Body of pancreas (tissue), 4 donors: ENCODE data around the gene RNF151. TPM values are rescaled to one million over a fixed set of nuclear protein-coding genes. Genes with fewer than 3 reads are reported as not detected.

Experiments used
- ATAC-seq: fragments of 150-250 bp; one replicate; pipeline ENCODE4 v1.9.1; 2016
- DNase-seq, 4 donors: peaks; one replicate each; pipeline ENCODE4 v3.0.0-alpha.2; 2019
- H3K27ac ChIP-seq, 4 donors: fragments of 200-600 bp; sonication (generic); 1 replicate in 3 of 4; 2 replicates in 1 of 4; pipeline versions ENCODE4 v1.5.1 to v1.6.1; 2016 to 2019; ENCODE audit warnings: mild to moderate bottlenecking in 1 of 4, mixed read lengths in 1 of 4, moderate library complexity in 1 of 4
- H3K27me3 ChIP-seq, 2 donors: fragments of 200-600 bp; sonication (generic); one replicate each; pipeline ENCODE4 v1.6.0; 2016; ENCODE audit warnings: mild to moderate bottlenecking in 1 of 2
- H3K36me3 ChIP-seq, 2 donors: fragments of 200-600 bp; sonication (generic); replicated peaks in 1 of 2; 2 replicates each; pipeline ENCODE4 v1.5.1; 2016; ENCODE audit warnings: low read depth in 2 of 2; ENCODE audit not compliant: insufficient read depth in 1 of 2
- H3K4me1 ChIP-seq: fragments of 200-600 bp; sonication (generic); one replicate; pipeline ENCODE4 v1.6.0; 2016
- H3K4me3 ChIP-seq, 2 donors: fragments of 200-600 bp; sonication (generic); 1 replicate in 1 of 2; 2 replicates in 1 of 2; pipeline ENCODE4 v1.5.1; 2016 to 2019
- H3K9me3 ChIP-seq, 3 donors: fragments of 200-600 bp; sonication (generic); 1 replicate in 2 of 3; 2 replicates in 1 of 3; pipeline ENCODE4 v1.5.1; 2016
- POLR2A ChIP-seq, 3 donors: fragments of 450-650 bp; IDR thresholded peaks; one replicate each; pipeline ENCODE4 v1.6.1; 2016; ENCODE audit warnings: antibody characterized with exemption in 3 of 3, mild to moderate bottlenecking in 2 of 3
- WGBS, 2 donors: methylation state at CpG; one replicate each; pipeline ENCODE4 v1.1.5; 2017; 5-methylcytosine and 5-hydroxymethylcytosine counted together
- intact Hi-C: fragments of 100-400 bp; cut with DNase I; formaldehyde crosslinking; loops from one replicate; pipeline ENCODE4 v1.15.1; 2023
- total RNA-seq, 2 donors: library from RNA; depleted of rRNA; stranded (reverse); fragments of >200 nt; gene quantifications; one replicate each; pipeline ENCODE4 v1.1.0, GENCODE V29; 2016
- TF ChIP-seq, protein P1 (sequence below), 7 experiments: fragments of 450-650 bp in 4 of 7; fragments of 200-600 bp in 3 of 7; sonication (generic) in 3 of 7; IDR thresholded peaks; one replicate each; pipeline ENCODE4 v1.5.1; 2016 to 2019; ENCODE audit warnings: antibody characterized with exemption in 7 of 7

RNF151 gene
- total RNA-seq, 2 donors from 2014 or later: not detected

DNA sequence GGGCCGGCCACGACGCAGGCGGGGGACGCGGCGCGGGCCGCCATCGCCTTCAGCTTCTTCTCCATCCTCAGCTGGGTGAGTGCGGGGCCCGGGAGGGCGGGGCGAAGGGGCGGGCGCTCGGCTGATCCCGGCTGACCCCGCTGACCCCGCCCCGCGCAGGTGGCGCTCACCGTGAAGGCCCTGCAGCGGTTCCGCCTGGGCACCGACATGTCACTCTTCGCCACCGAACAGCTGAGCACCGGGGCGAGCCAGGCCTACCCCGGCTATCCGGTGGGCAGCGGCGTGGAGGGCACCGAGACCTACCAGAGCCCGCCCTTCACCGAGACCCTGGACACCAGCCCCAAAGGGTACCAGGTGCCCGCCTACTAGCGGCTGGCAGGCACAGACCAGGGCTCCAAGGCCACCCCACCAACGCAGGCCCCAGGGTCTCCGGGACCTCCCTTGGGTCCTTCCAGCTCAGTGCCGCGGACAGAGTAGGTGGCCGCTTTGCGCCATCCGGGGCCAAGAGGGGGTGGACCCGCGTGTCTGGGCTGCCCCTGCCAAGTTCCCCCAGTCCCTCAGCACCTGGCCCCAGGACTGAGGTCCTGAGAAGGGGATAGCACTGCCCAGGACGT, 26.2 kb downstream of the RNF151 start:
- no peak overlapping the region for H3K27ac ChIP-seq
- no peak for DNase-seq
- no peaks in the 10 kb centered on the region for H3K9me3 ChIP-seq
- TF ChIP-seq, protein P1, sequence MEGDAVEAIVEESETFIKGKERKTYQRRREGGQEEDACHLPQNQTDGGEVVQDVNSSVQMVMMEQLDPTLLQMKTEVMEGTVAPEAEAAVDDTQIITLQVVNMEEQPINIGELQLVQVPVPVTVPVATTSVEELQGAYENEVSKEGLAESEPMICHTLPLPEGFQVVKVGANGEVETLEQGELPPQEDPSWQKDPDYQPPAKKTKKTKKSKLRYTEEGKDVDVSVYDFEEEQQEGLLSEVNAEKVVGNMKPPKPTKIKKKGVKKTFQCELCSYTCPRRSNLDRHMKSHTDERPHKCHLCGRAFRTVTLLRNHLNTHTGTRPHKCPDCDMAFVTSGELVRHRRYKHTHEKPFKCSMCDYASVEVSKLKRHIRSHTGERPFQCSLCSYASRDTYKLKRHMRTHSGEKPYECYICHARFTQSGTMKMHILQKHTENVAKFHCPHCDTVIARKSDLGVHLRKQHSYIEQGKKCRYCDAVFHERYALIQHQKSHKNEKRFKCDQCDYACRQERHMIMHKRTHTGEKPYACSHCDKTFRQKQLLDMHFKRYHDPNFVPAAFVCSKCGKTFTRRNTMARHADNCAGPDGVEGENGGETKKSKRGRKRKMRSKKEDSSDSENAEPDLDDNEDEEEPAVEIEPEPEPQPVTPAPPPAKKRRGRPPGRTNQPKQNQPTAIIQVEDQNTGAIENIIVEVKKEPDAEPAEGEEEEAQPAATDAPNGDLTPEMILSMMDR (IDR thresholded peaks at IDR 0.05): no peak
- TF ChIP-seq POLR2A (IDR thresholded peaks at IDR 0.05): no peak
- ATAC-seq: no peak
- no peak overlapping the region for H3K4me3 ChIP-seq
- H3K4me1 ChIP-seq: peaks cover 36% of the 10 kb centered on the region
- H3K36me3 ChIP-seq: peaks cover 0 to under 1% of the 10 kb centered on the region in 2 donors
- 53% methylated on average over 44 of the region's 50 CpGs; no CpG with 5 or more reads in 1 of the 2 donors for WGBS, 2 donors
- intact Hi-C loops: no loop called here
- H3K27me3 ChIP-seq: peaks cover 0 to 19% of the 10 kb centered on the region in 2 donors

DNA sequence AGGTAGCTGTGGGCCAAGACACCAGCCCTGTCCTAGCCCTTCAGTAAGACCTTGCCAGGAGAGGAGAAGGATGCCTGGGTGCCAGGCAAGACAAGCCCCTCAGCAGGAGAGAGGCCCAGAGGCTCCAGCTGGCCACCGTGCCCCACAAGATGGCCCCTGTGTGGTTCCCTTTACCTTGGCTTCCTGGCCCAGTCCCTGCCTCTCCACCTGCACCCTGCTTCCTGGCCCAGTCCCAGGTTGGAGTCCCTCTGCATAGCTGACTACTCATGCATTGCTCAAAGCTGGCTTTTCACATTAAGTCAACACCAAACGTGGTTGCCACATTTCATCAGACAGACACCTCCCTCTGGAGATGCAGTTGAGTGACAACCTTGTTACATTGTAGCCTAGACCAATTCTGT, 27.1 kb downstream of the RNF151 start:
- DNase-seq (no peak), ATAC-seq (no peak)
- intact Hi-C loops: no loop called here
- H3K36me3 ChIP-seq: peaks cover 4 to 5% of the 10 kb centered on the region in 2 donors
- H3K27me3 ChIP-seq: peaks cover 0 to 16% of the 10 kb centered on the region in 2 donors
- no peak for TF ChIP-seq POLR2A (IDR thresholded peaks at IDR 0.05)
- TF ChIP-seq, protein P1 (IDR thresholded peaks at IDR 0.05): no peak
- H3K27ac ChIP-seq: no peak overlapping the region
- no peaks in the 10 kb centered on the region for H3K9me3 ChIP-seq
- H3K4me1 ChIP-seq: peaks cover 29% of the 10 kb centered on the region
- 43 to 53% methylated on average over 2 of the region's 2 CpGs for WGBS, 2 donors
- no peak overlapping the region for H3K4me3 ChIP-seq

DNA sequence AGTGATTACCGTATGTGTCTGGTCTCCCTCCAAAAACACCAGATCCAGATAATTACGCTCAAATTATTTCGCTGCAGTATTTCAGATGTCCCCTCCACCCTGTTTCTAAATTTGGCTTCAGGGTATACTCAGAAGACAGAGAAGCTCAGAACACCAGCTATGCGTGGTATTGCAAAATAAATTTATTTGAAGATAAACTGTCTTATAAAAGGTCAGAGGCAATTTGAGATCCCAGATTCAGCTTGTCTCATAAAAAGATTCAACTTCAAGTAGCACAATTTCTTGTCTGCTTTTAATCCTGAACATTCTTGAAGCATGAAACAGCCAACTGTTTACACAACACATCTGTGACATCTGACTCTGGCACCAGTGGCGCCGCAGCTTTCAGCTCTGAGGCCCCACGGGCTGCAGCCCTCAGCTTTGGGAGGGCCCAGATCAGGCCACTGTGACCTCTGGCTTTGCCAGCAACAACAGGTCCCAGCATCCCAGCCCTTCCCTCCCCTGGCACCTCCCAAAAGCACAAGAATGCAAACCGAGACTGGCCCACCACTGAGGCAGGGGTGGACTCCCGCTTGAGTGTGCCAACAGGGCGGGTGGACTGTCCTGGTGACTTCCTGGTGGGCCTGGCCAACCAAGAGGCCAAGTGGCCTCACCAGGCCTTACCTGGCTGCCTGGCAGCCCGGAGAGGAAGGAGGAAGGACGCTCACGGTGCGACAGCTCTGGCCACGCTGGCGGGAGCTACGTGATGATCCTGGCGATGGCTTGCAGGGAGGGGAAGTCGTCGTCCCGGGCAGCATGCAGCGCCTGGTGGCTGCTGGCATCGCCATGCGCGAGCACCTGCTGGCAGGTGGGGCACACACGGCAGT, 31.1 kb downstream of the RNF151 start:
- ATAC-seq (no peak), DNase-seq (no peak)
- TF ChIP-seq, protein P1 (IDR thresholded peaks at IDR 0.05): no peak
- TF ChIP-seq POLR2A (IDR thresholded peaks at IDR 0.05): no peak
- H3K27ac ChIP-seq: peak overlapping the region in 1 of 4 donors; percentile 37
- no peaks in the 10 kb centered on the region for H3K4me1 ChIP-seq
- WGBS, 2 donors: 83 to 86% methylated on average over 18 to 25 of the region's 26 CpGs
- peaks cover 33% of the 10 kb centered on the region in 2 donors for H3K36me3 ChIP-seq
- intact Hi-C loops: no loop called here
- H3K4me3 ChIP-seq: no peak overlapping the region
- no peaks in the 10 kb centered on the region for H3K9me3 ChIP-seq
- no peaks in the 10 kb centered on the region for H3K27me3 ChIP-seq

DNA sequence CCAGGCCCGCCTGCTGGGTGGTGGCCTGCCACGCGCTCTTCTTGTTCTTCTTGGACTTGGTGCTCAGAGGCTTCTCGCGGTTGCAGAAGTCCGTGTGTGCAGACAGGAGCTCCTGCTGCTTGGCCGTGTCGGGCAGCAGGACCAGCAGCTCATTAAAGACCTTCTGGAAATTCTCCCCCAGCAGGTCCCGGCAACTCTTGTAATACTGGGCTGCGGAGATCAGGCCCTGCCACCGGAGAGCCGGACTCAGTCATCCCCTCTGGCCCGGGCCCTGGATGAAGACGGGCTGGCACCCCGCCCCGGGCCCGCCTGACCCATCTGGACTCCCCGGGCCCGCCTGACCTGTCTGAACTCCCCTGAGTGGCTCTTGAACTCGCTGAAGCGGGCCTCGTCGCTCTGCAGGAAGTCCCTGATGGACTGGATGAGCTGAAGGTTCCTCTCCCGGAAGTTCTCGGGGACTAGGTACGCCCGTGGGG, 31.7 kb downstream of the RNF151 start:
- 89 to 92% methylated on average over 3 to 26 of the region's 27 CpGs for WGBS, 2 donors
- DNase-seq (no peak), ATAC-seq (no peak)
- H3K36me3 ChIP-seq: peaks cover 33% of the 10 kb centered on the region in 2 donors
- no peaks in the 10 kb centered on the region for H3K9me3 ChIP-seq
- no peaks in the 10 kb centered on the region for H3K27me3 ChIP-seq
- intact Hi-C loops: no loop called here
- no peak overlapping the region for H3K4me3 ChIP-seq
- H3K4me1 ChIP-seq: peaks cover 3% of the 10 kb centered on the region
- TF ChIP-seq, protein P1 (IDR thresholded peaks at IDR 0.05): no peak
- no peak for TF ChIP-seq POLR2A (IDR thresholded peaks at IDR 0.05)
- no peak overlapping the region for H3K27ac ChIP-seq
